HG02852 (cell line): Measurements from ENCODE around the gene CD68.

ENCODE experiments used
- ATAC-seq: cut with Tn5 transposase; IDR thresholded peaks from one replicate; pipeline ENCODE4 v1.9.1; 2021; ENCODE audit warnings: mild to moderate bottlenecking, moderate library complexity; ENCODE audit not compliant: unreplicated experiment

Gene CD68

GRCh38 chr17:7558544-7559319 lies 20.7 kb upstream of the CD68 start, which contains the start of gene TNFSF13:
Gene TNFSF13, plus strand, starts transcription at chr17:7558750. Its CDS starts 290 bp downstream, at chr17:7559040.
- no peak for ATAC-seq

GRCh38 chr17:7559320-7560171 lies 19.9 kb upstream of the CD68 start:
- no peak for ATAC-seq

GRCh38 chr17:7560172-7561027 lies 19.0 kb upstream of the CD68 start:
- no peak for ATAC-seq

GRCh38 chr17:7561028-7561575 lies 18.3 kb upstream of the CD68 start:
- peak; percentile 47 for ATAC-seq

- peak; percentile 55 for ATAC-seq
Observed at GRCh38 chr17:7561589-7562207, 17.7 kb upstream of the CD68 start, which contains the start of gene SENP3. Gene SENP3, plus strand, starts transcription at chr17:7561919. Its CDS starts 1,158 bp downstream, at chr17:7563077.

GRCh38 chr17:7562208-7562605 lies 17.2 kb upstream of the CD68 start:
- peak; percentile 6 for ATAC-seq

- no peak for ATAC-seq
Observed at GRCh38 chr17:7563115-7563869, 16.1 kb upstream of the CD68 start.

GRCh38 chr17:7569571-7569970 lies 9.9 kb upstream of the CD68 start:
- no peak for ATAC-seq

GRCh38 chr17:7570351-7570750 lies 9.1 kb upstream of the CD68 start:
- no peak for ATAC-seq

GRCh38 chr17:7572338-7572587 lies 7.2 kb upstream of the CD68 start:
- no peak for ATAC-seq

- peak; percentile 84 for ATAC-seq
Observed at GRCh38 chr17:7572588-7573323, 6.7 kb upstream of the CD68 start.

GRCh38 chr17:7573324-7574080 lies 5.9 kb upstream of the CD68 start:
- ATAC-seq: no peak

GRCh38 chr17:7574176-7574953 lies 5.1 kb upstream of the CD68 start:
- no peak for ATAC-seq

- no peak for ATAC-seq
Observed at GRCh38 chr17:7575481-7575883, 4.0 kb upstream of the CD68 start.

- no peak for ATAC-seq
Observed at GRCh38 chr17:7575959-7576358, 3.5 kb upstream of the CD68 start.

GRCh38 chr17:7576432-7576937 lies 3.0 kb upstream of the CD68 start:
- ATAC-seq: no peak
